Neural progenitor cell (in vitro differentiated cells): ENCODE results near the gene SOAT1. TPM values are rescaled to one million over a fixed set of nuclear protein-coding genes. Genes with fewer than 3 reads are reported as not detected.
A peak's percentile ranks its signal among the peaks of the same experiment; 100 is the strongest.
"Not testable (repeated sequence)": the region's sequence is repeated elsewhere in the genome, so short reads cannot be mapped to it uniquely, and the experiment has no call there.

Experiments used
- DNase-seq: peaks from one replicate; pipeline ENCODE4 v3.0.0-alpha.2; 2016; ENCODE audit warnings: low spot score
- H2AFZ ChIP-seq: fragments of 200-600 bp; sonication (generic); replicated peaks from 2 replicates; pipeline ENCODE4 v1.6.1; 2016; ENCODE audit warnings: antibody characterized with exemption
- H3F3A ChIP-seq: fragments of 200-600 bp; sonication (generic); 2 replicates; pipeline ENCODE4 v1.6.1; 2016; ENCODE audit warnings: antibody characterized with exemption, low read depth
- H3K27ac ChIP-seq: fragments of 200-600 bp; sonication (generic); 2 replicates; pipeline ENCODE4 v1.5.1; 2016; ENCODE audit warnings: mild to moderate bottlenecking
- H3K27me3 ChIP-seq: fragments of 200-600 bp; sonication (generic); 2 replicates; pipeline ENCODE4 v1.6.1; 2016; ENCODE audit warnings: mild to moderate bottlenecking, moderate library complexity
- H3K36me3 ChIP-seq: fragments of 200-600 bp; sonication (generic); 2 replicates; pipeline ENCODE4 v1.5.1; 2016
- H3K4me1 ChIP-seq: fragments of 200-600 bp; sonication (generic); 2 replicates; pipeline ENCODE4 v1.6.1; 2016; ENCODE audit warnings: mixed run types
- H3K4me2 ChIP-seq: fragments of 200-600 bp; sonication (generic); 2 replicates; pipeline ENCODE4 v1.6.1; 2016
- H3K4me3 ChIP-seq: fragments of 200-600 bp; sonication (generic); 2 replicates; pipeline ENCODE4 v1.5.1; 2016
- H3K79me2 ChIP-seq: fragments of 200-600 bp; sonication (generic); 2 replicates; pipeline ENCODE4 v1.6.1; 2016; ENCODE audit warnings: low read depth
- H3K9ac ChIP-seq: fragments of 200-600 bp; sonication (generic); 2 replicates; pipeline ENCODE4 v1.6.1; 2016
- H3K9me3 ChIP-seq: fragments of 200-600 bp; sonication (generic); 2 replicates; pipeline ENCODE4 v1.5.1; 2016; ENCODE audit warnings: low read depth
- H4K20me1 ChIP-seq: fragments of 200-600 bp; sonication (generic); 2 replicates; pipeline ENCODE4 v1.6.1; 2016; ENCODE audit warnings: low read depth
- H3K27ac Mint-ChIP-seq: 3 replicates; pipeline ENCODE4 v1.8.0; 2021; ENCODE audit warnings: mixed read lengths
- H3K27me3 Mint-ChIP-seq: 2 replicates; pipeline ENCODE4 v1.8.0; 2022; ENCODE audit warnings: low read depth, mild to moderate bottlenecking, inconsistent platforms, moderate library complexity, mixed read lengths; ENCODE audit not compliant: insufficient read depth
- H3K36me3 Mint-ChIP-seq: 3 replicates; pipeline ENCODE4 v1.8.0; 2021; ENCODE audit warnings: mixed read lengths
- H3K4me1 Mint-ChIP-seq: 3 replicates; pipeline ENCODE4 v1.8.0; 2021; ENCODE audit warnings: mixed read lengths
- H3K4me3 Mint-ChIP-seq: 3 replicates; pipeline ENCODE4 v1.8.0; 2021; ENCODE audit warnings: mild to moderate bottlenecking, moderate library complexity, mixed read lengths
- H3K9me3 Mint-ChIP-seq: 3 replicates; pipeline ENCODE4 v1.8.0; 2020; ENCODE audit warnings: mixed read lengths
- EZH2 ChIP-seq: fragments of 200-600 bp; sonication (generic); IDR thresholded peaks from 2 replicates; pipeline ENCODE4 v1.6.1; 2017; ENCODE audit warnings: antibody characterized with exemption, mild to moderate bottlenecking, moderate library complexity
- EZH2phosphoT487 ChIP-seq: fragments of 200-600 bp; sonication (generic); IDR thresholded peaks from 2 replicates; pipeline ENCODE4 v1.6.1; 2017; ENCODE audit warnings: antibody characterized with exemption
- total RNA-seq: library from RNA; depleted of rRNA; stranded (reverse); fragments of >200 nt; gene quantifications from 2 replicates; pipeline ENCODE4 v1.2.3, GENCODE V29; 2015; ENCODE audit warnings: low replicate concordance
- TF ChIP-seq, protein P1 (sequence below): fragments of 200-600 bp; sonication (generic); IDR thresholded peaks from 2 replicates; pipeline ENCODE4 v1.5.1; 2017; ENCODE audit warnings: antibody characterized with exemption, mild to moderate bottlenecking

The SOAT1 gene
- total RNA-seq, 1 donor from 2014 or later: 15.3 TPM

DNA sequence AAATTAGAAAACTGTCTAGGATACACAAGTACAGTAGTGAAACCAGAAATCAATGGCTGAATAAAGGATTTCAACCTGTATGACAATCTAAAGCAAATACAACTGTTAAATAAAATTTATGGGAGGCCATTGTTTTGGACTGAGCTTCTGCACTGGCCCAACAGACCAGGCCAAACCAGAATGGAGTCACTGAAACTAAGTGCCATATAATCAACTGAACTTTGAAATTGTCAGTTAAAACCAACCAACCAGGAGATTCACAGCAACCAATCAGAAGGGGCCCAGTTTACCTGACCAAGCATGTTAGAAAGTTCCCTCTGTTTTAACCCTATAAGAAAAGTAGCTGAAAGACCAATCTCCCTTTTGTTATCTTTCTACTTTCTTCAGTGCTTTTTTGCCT lies 30.5 kb upstream of the SOAT1 start:
- H3K27me3 Mint-ChIP-seq: peaks cover 4% of the 10 kb centered on the region
- Histone ChIP-seq H3K4me1 (no peaks in the 10 kb centered on the region), H3K9me3 (no peaks in the 10 kb centered on the region), H3F3A (no peaks in the 10 kb centered on the region), H3K79me2 (no peaks in the 10 kb centered on the region), H2AFZ (peak overlapping the region; percentile 50), H3K4me2 (no peak overlapping the region), H3K27me3 (no peaks in the 10 kb centered on the region), H4K20me1 (no peaks in the 10 kb centered on the region), H3K9ac (no peak overlapping the region), H3K36me3 (no peaks in the 10 kb centered on the region), H3K27ac (no peak overlapping the region), H3K4me3 (no peak overlapping the region)
- H3K4me3 Mint-ChIP-seq: no peak overlapping the region
- TF ChIP-seq, protein P1, sequence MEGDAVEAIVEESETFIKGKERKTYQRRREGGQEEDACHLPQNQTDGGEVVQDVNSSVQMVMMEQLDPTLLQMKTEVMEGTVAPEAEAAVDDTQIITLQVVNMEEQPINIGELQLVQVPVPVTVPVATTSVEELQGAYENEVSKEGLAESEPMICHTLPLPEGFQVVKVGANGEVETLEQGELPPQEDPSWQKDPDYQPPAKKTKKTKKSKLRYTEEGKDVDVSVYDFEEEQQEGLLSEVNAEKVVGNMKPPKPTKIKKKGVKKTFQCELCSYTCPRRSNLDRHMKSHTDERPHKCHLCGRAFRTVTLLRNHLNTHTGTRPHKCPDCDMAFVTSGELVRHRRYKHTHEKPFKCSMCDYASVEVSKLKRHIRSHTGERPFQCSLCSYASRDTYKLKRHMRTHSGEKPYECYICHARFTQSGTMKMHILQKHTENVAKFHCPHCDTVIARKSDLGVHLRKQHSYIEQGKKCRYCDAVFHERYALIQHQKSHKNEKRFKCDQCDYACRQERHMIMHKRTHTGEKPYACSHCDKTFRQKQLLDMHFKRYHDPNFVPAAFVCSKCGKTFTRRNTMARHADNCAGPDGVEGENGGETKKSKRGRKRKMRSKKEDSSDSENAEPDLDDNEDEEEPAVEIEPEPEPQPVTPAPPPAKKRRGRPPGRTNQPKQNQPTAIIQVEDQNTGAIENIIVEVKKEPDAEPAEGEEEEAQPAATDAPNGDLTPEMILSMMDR: no peak
- DNase-seq: no peak
- no peaks in the 10 kb centered on the region for H3K36me3 Mint-ChIP-seq
- H3K27ac Mint-ChIP-seq: no peak overlapping the region
- H3K9me3 Mint-ChIP-seq: no peaks in the 10 kb centered on the region
- H3K4me1 Mint-ChIP-seq: no peaks in the 10 kb centered on the region

DNA sequence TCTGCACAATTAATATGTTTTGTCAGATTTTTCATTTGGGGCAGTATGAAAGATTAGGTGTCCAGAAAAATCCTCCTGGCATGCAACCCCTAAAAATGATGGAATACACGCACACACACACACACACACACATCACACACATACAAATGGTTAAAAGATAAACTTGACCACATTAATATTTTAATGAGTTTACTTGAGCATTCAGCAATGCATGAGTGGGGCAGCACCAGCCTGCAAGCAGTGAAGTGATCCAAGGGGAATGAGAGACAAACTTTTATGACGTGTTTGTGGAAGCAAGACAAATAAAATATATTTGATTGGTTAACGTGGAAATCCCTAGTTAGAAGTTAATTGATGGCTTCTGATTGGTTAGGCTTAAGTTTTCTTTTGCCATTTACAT lies 29.1 kb upstream of the SOAT1 start:
- TF ChIP-seq EZH2phosphoT487 (no peak), EZH2 (no peak)
- TF ChIP-seq, protein P1: no peak
- H3K36me3 Mint-ChIP-seq: no peaks in the 10 kb centered on the region

DNA sequence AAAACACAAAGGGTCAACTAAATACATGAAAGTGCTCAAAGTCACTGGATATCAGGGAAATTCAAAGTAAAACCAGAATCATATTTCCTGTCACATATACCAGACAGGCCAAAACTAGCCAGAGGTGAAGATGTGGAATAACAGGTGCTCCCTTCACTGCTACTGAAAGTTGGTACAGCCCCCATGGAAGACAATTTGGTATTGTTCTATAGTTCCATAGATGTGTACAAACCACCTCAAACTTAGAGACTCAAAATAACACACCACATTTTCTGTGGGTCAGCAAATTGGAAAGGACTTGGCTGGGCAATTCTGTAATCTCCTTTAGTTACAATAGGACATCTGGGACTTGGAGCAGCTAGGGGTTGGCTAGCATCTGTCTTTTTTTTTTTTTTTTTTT lies 24.5 kb upstream of the SOAT1 start:
- H3K36me3 Mint-ChIP-seq: no peaks in the 10 kb centered on the region
- H3K4me1 Mint-ChIP-seq: no peaks in the 10 kb centered on the region
- peaks cover 2% of the 10 kb centered on the region for H3K27me3 Mint-ChIP-seq
- no peaks in the 10 kb centered on the region for H3K27me3 ChIP-seq
- no peak for DNase-seq
- no peaks in the 10 kb centered on the region for H3K79me2 ChIP-seq
- no peaks in the 10 kb centered on the region for H3K36me3 ChIP-seq
- H3K4me2 ChIP-seq: no peak overlapping the region
- H3K9me3 ChIP-seq: no peaks in the 10 kb centered on the region
- no peak overlapping the region for H3K27ac Mint-ChIP-seq
- no peak overlapping the region for H3K4me3 Mint-ChIP-seq
- H3K27ac ChIP-seq: no peak overlapping the region
- H3K9me3 Mint-ChIP-seq: no peaks in the 10 kb centered on the region
- no peak overlapping the region for H2AFZ ChIP-seq
- no peaks in the 10 kb centered on the region for H3F3A ChIP-seq
- no peak overlapping the region for H3K9ac ChIP-seq
- no peak overlapping the region for H3K4me3 ChIP-seq
- H3K4me1 ChIP-seq: no peaks in the 10 kb centered on the region
- TF ChIP-seq EZH2phosphoT487 (no peak), EZH2 (no peak)
- TF ChIP-seq, protein P1: no peak
- H4K20me1 ChIP-seq: no peaks in the 10 kb centered on the region

More for the DNA sequence above, 29.1 kb upstream of the SOAT1 start:
- Mint-ChIP-seq H3K27me3 (peaks cover 4% of the 10 kb centered on the region), H3K4me1 (no peaks in the 10 kb centered on the region), H3K9me3 (no peaks in the 10 kb centered on the region), H3K4me3 (no peak overlapping the region), H3K27ac (no peak overlapping the region)
- no peak overlapping the region for H3K4me3 ChIP-seq
- H3K9ac ChIP-seq: no peak overlapping the region
- H3K27ac ChIP-seq: no peak overlapping the region
- H4K20me1 ChIP-seq: no peaks in the 10 kb centered on the region
- no peaks in the 10 kb centered on the region for H3K4me1 ChIP-seq
- DNase-seq: no peak
- H3K27me3 ChIP-seq: no peaks in the 10 kb centered on the region
- no peak overlapping the region for H3K4me2 ChIP-seq
- H3K9me3 ChIP-seq: no peaks in the 10 kb centered on the region
- no peak overlapping the region for H2AFZ ChIP-seq
- H3F3A ChIP-seq: no peaks in the 10 kb centered on the region
- H3K36me3 ChIP-seq: no peaks in the 10 kb centered on the region
- no peaks in the 10 kb centered on the region for H3K79me2 ChIP-seq

DNA sequence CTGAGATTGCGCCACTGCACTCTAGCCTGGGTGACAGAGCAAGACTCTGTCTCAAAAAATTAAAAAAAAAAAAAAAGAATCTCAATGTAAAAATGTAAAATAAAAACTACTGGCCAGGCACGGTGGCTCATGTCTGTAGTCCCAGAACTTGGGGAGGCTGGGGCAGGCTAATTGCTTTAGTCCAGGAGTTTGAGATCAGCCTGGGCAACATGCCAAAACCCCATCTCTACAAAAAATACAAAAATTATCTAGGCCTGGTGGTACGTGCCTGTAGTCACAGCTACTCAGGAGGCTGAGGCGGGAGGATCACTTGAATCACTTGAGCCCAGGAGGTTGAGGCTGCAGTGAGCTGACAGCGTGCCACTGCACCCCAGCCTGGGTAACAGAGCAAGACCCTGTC lies 19.2 kb upstream of the SOAT1 start:
- DNase-seq, H3K4me2 ChIP-seq, H3F3A ChIP-seq, H3K27me3 Mint-ChIP-seq, H4K20me1 ChIP-seq, H3K27ac Mint-ChIP-seq, H3K9ac ChIP-seq, H3K9me3 Mint-ChIP-seq, H3K27ac ChIP-seq, H3K79me2 ChIP-seq, H3K4me1 Mint-ChIP-seq, H3K36me3 Mint-ChIP-seq, H3K4me3 Mint-ChIP-seq, H3K4me3 ChIP-seq, H2AFZ ChIP-seq, H3K27me3 ChIP-seq, H3K4me1 ChIP-seq, H3K9me3 ChIP-seq, H3K36me3 ChIP-seq: not testable (repeated sequence)
